Spleen (tissue), 11 donors: ENCODE measurements around the gene C10orf71. TPM values are rescaled to one million over a fixed set of nuclear protein-coding genes. Genes with fewer than 3 reads are reported as not detected.

Experiments used
- DNase-seq: peaks from one replicate; pipeline ENCODE4 v3.0.0-alpha.2; 2020
- H3K27ac ChIP-seq, 8 donors: fragments of 200-600 bp; sonication (generic) in 7 of 8; 1 replicate in 4 of 8; 2 replicates in 4 of 8; pipeline versions ENCODE4 v1.5.0 to v1.8.0; 2016 to 2021; ENCODE audit warnings: inconsistent platforms in 4 of 8, mild to moderate bottlenecking in 4 of 8, moderate library complexity in 1 of 8
- H3K27me3 ChIP-seq, 7 donors: fragments of 200-600 bp; sonication (generic) in 6 of 7; replicated peaks in 1 of 7; 1 replicate in 4 of 7; 2 replicates in 3 of 7; pipeline versions ENCODE4 v1.5.0 to v1.8.0; 2016 to 2021; ENCODE audit warnings: inconsistent platforms in 3 of 7, mild to moderate bottlenecking in 1 of 7
- H3K36me3 ChIP-seq, 6 donors: fragments of 200-600 bp; sonication (generic) in 5 of 6; 1 replicate in 4 of 6; 2 replicates in 2 of 6; pipeline versions ENCODE4 v1.5.0 to v1.8.0; 2016 to 2021; ENCODE audit warnings: inconsistent platforms in 2 of 6
- H3K4me1 ChIP-seq, 6 donors: fragments of 200-600 bp; sonication (generic) in 5 of 6; 1 replicate in 3 of 6; 2 replicates in 3 of 6; pipeline versions ENCODE4 v1.5.0 to v1.8.0; 2016 to 2021; ENCODE audit warnings: inconsistent platforms in 3 of 6
- H3K4me3 ChIP-seq, 8 donors: fragments of 200-600 bp; sonication (generic) in 7 of 8; 1 replicate in 4 of 8; 2 replicates in 4 of 8; pipeline versions ENCODE4 v1.5.0 to v1.8.0; 2016 to 2021; ENCODE audit warnings: inconsistent platforms in 4 of 8, mild to moderate bottlenecking in 4 of 8, moderate library complexity in 2 of 8
- H3K9me3 ChIP-seq, 8 donors: fragments of 200-600 bp; sonication (generic) in 7 of 8; 1 replicate in 4 of 8; 2 replicates in 4 of 8; pipeline versions ENCODE4 v1.5.0 to v1.8.0; 2016 to 2021; ENCODE audit warnings: inconsistent platforms in 4 of 8
- POLR2A ChIP-seq, 3 donors: fragments of 450-650 bp; IDR thresholded peaks; one replicate each; pipeline ENCODE4 v1.5.1; 2017; ENCODE audit warnings: antibody characterized with exemption in 3 of 3, mild to moderate bottlenecking in 1 of 3
- POLR2AphosphoS5 ChIP-seq, 3 donors: sonication (generic); formaldehyde crosslinking; IDR thresholded peaks; one replicate each; pipeline ENCODE4 v1.5.1; 2017; ENCODE audit warnings: antibody characterized with exemption in 3 of 3
- WGBS, 5 donors: extraction: QIAGEN DNeasy Blood & Tissue Kit in 3 of 5; methylation state at CpG; one replicate each; pipeline versions ENCODE4 v1.1.5 to v1.1.7; 2013 to 2018; 5-methylcytosine and 5-hydroxymethylcytosine counted together
- intact Hi-C: fragments of 100-400 bp; cut with DNase I; formaldehyde crosslinking; loops from one replicate; pipeline ENCODE4 v1.15.0; 2023; ENCODE audit warnings: low total_unique reads
- polyA plus RNA-seq, 3 donors: library from polyadenylated mRNA; stranded (reverse); fragments of 200-250 nt; gene quantifications; one replicate each; pipeline ENCODE4 v1.2.1, GENCODE V29; 2013
- total RNA-seq, 7 donors: library from RNA; depleted of rRNA in 3 of 7; stranded (reverse); fragments of >200 nt in 3 of 7; fragmentation: NEBNext Ultra II Directional in 4 of 7; extraction: Animal tissue kit (Norgen Biotek cat#: 25700) in 4 of 7; gene quantifications; one replicate each; pipeline versions ENCODE4 v1.1.0 to v1.2.1, GENCODE V29; 2016 to 2021
- TF ChIP-seq, protein P1 (sequence below), 11 experiments: fragments of 200-600 bp in 7 of 11; fragments of 450-650 bp in 4 of 11; sonication (generic) in 4 of 11; IDR thresholded peaks in 8 of 11; conservative IDR thresholded peaks in 3 of 11; 1 replicate in 7 of 11; 2 replicates in 4 of 11; pipeline versions ENCODE4 v1.4.0 to v1.8.0; 2016 to 2021; ENCODE audit warnings: antibody characterized with exemption in 11 of 11, inconsistent platforms in 4 of 11, mild to moderate bottlenecking in 1 of 11
- donor health status: healthy with polysubstance abuse.
- donor health status: DM: no; HTN: no; CAD: no; lungs with moderate emphysema.
- donor health status: DM: no; HTN: no; CAD: no.
- donor health status: Bipolar disorder and iron deficiency.
- donor health status: healthy.
- donor health status: DM: no; HTN: no; CAD: no.
- donor health status: DM: yes; HTN: yes; CAD: no.

The C10orf71 gene
- total and polyA plus RNA-seq, 10 donors = not detected

DNA sequence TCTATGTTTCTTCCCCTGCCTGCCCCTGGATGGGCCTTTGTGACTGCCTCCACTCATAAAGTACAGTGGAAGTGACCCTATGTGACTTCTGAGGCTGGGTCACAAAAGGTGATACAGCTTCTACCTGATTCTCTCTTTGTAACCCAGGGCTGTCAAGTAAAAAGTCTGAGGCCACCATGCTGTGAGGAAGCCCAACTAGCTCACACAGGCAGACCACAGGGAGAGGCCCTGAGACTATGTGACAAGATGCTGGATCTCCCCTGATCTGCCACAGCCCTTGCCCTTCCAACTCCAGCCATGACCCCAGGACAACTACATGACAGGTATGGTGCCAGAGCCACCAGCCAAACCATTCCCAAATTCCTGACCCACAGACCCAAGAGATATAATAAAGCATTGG, 51.2 kb downstream of the C10orf71 start:
- Histone ChIP-seq H3K4me1 (no peaks in the 10 kb centered on the region), H3K27me3 (peaks cover 0 to 13% (median 0%) of the 10 kb centered on the region in 7 donors), H3K9me3 (peaks cover 0 to 19% (median 14%) of the 10 kb centered on the region in 8 donors), H3K36me3 (no peaks in the 10 kb centered on the region), H3K27ac (no peak overlapping the region), H3K4me3 (no peak overlapping the region)
- intact Hi-C loops = no loop called here
- no peak for TF ChIP-seq POLR2A (IDR thresholded peaks at IDR 0.05)
- TF ChIP-seq, protein P1, sequence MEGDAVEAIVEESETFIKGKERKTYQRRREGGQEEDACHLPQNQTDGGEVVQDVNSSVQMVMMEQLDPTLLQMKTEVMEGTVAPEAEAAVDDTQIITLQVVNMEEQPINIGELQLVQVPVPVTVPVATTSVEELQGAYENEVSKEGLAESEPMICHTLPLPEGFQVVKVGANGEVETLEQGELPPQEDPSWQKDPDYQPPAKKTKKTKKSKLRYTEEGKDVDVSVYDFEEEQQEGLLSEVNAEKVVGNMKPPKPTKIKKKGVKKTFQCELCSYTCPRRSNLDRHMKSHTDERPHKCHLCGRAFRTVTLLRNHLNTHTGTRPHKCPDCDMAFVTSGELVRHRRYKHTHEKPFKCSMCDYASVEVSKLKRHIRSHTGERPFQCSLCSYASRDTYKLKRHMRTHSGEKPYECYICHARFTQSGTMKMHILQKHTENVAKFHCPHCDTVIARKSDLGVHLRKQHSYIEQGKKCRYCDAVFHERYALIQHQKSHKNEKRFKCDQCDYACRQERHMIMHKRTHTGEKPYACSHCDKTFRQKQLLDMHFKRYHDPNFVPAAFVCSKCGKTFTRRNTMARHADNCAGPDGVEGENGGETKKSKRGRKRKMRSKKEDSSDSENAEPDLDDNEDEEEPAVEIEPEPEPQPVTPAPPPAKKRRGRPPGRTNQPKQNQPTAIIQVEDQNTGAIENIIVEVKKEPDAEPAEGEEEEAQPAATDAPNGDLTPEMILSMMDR (IDR thresholded peaks at IDR 0.05 in 8 of 11, conservative IDR thresholded peaks at IDR 0.05 in 3 of 11) = no peak
- DNase-seq = no peak

DNA sequence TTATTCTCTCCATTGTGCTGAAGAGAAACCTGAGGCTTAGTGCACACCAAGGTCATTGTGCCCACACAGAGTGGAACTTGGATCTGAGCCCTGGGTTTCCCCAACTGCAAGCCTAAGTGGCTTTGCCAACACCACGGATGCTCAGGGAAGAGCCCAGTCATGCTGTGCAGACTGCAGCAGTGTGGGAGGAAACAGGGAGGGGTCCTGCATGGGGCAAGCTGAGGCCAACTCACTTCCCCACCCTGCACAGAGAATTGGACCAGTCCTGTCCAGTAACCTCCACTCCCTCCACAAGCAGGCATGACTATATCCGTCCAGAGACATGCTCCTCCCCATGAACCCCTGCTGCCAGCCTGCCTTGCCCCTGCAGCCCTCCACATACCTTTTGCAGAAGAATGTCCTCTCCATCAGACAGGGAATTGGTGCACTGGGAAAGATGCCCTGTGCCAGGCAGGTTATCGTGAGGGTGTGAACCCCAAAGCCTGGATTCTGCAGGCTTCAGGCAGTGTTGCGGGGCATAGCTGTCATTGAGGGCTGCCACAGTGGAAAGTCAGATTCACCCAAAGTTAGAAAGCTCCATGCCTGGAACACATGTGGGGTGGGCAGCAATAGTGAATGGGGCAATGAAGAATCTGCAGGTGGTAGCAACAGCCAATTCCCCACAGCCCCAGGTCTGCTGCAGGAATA, 52.0 kb downstream of the C10orf71 start:
- no peak overlapping the region for H3K27ac ChIP-seq
- DNase-seq = no peak
- intact Hi-C loops = no loop called here
- peaks cover 0 to 13% (median 0%) of the 10 kb centered on the region in 7 donors for H3K27me3 ChIP-seq
- no peak overlapping the region for H3K4me3 ChIP-seq
- no peaks in the 10 kb centered on the region for H3K4me1 ChIP-seq
- no peaks in the 10 kb centered on the region for H3K36me3 ChIP-seq
- TF ChIP-seq POLR2AphosphoS5 (IDR thresholded peaks at IDR 0.05) = no peak
- TF ChIP-seq, protein P1 (IDR thresholded peaks at IDR 0.05 in 8 of 11, conservative IDR thresholded peaks at IDR 0.05 in 3 of 11) = no peak
- TF ChIP-seq POLR2A (IDR thresholded peaks at IDR 0.05) = no peak
- WGBS, 5 donors = 55 to 84% (median 70%) methylated on average over 4 of the region's 4 CpGs
- peaks cover 0 to 19% (median 14%) of the 10 kb centered on the region in 8 donors for H3K9me3 ChIP-seq

DNA sequence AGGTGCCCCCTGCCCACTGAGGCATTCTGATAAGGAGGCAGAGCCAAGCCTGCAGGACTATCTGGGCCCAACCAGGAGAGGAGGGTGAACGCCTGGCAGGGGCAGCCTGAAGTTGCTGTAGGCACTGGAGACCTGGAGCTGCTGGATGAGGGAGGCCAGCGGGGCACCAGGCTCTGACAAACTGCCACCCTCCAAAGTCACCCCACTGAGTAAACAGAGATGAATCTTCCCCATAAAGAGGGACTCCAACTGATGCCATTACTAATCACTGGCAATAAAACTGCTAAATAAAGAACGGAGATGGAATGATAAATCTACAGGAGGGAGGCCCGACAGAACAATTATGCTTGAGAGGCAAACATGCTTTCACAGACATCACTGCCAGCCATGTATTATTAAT, 52.7 kb downstream of the C10orf71 start:
- intact Hi-C loops = no loop called here
- peaks cover 0 to 19% (median 14%) of the 10 kb centered on the region in 8 donors for H3K9me3 ChIP-seq
- H3K36me3 ChIP-seq = no peaks in the 10 kb centered on the region
- H3K4me3 ChIP-seq = no peak overlapping the region
- no peak overlapping the region for H3K27ac ChIP-seq
- DNase-seq = no peak
- WGBS, 5 donors = 83 to 93% (median 90%) methylated on average over 4 of the region's 4 CpGs
- TF ChIP-seq, protein P1 (IDR thresholded peaks at IDR 0.05 in 8 of 11, conservative IDR thresholded peaks at IDR 0.05 in 3 of 11) = no peak
- TF ChIP-seq POLR2A (IDR thresholded peaks at IDR 0.05) (no peak), POLR2AphosphoS5 (IDR thresholded peaks at IDR 0.05) (no peak)
- no peaks in the 10 kb centered on the region for H3K4me1 ChIP-seq
- H3K27me3 ChIP-seq = peaks cover 0 to 13% (median 0%) of the 10 kb centered on the region in 7 donors

DNA sequence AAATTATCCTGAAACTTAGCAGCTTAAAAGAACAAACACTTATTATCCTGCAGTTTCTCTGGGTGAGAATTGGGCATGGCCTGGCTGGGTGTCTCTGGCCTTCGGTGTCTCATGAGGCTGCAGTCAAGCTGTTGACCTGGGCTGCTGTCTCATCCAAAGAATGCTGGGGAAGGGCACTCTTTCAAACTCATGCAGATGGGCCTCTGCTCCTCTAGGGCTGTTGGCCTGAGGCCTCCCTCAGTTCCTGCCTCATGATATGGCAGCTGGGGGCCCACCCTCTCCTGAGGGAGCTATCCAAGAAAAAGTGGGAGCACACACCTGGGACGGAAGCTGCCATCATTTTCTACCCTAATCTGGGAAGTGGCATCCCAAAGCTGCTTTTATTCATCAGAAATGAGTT, 53.4 kb downstream of the C10orf71 start:
- peaks cover 0 to 24% (median 15%) of the 10 kb centered on the region in 8 donors for H3K9me3 ChIP-seq
- H3K27ac ChIP-seq = no peak overlapping the region
- no peaks in the 10 kb centered on the region for H3K36me3 ChIP-seq
- intact Hi-C loops = no loop called here
- WGBS, 5 donors = 71 to 94% (median 85%) methylated on average over 2 of the region's 2 CpGs
- no peaks in the 10 kb centered on the region for H3K4me1 ChIP-seq
- H3K27me3 ChIP-seq = peaks cover 0 to 13% (median 0%) of the 10 kb centered on the region in 7 donors
- DNase-seq = no peak
- TF ChIP-seq, protein P1 (IDR thresholded peaks at IDR 0.05 in 8 of 11, conservative IDR thresholded peaks at IDR 0.05 in 3 of 11) = no peak
- TF ChIP-seq POLR2AphosphoS5 (IDR thresholded peaks at IDR 0.05) = no peak
- H3K4me3 ChIP-seq = no peak overlapping the region
